Activated CD8-positive, alpha-beta memory T cell treated with anti-CD3 and anti-CD28 coated beads, Interleukin-2, amount 50 U/mL, for 4 hours (primary cell): Measurements from ENCODE around the gene ABCC1.

Source experiments
- DNase-seq: peaks from one replicate; pipeline ENCODE4 v3.0.0-alpha.2; 2020

ABCC1 gene

GRCh38 chr16:15993946-15994665, 44.7 kb downstream of the ABCC1 start:
- DNase-seq = no peak

- DNase-seq = no peak
Measured at GRCh38 chr16:15996432-15997109, 47.2 kb downstream of the ABCC1 start.

- DNase-seq = no peak
Measured at GRCh38 chr16:16000685-16001084, 51.3 kb downstream of the ABCC1 start.

GRCh38 chr16:16001596-16002255, 52.3 kb downstream of the ABCC1 start:
- DNase-seq = no peak

GRCh38 chr16:16003719-16004313, 54.4 kb downstream of the ABCC1 start:
- DNase-seq = no peak

GRCh38 chr16:16004314-16004749, 54.9 kb downstream of the ABCC1 start:
- DNase-seq = no peak

- no peak for DNase-seq
Measured at GRCh38 chr16:16005721-16006120, 56.3 kb downstream of the ABCC1 start.

GRCh38 chr16:16006650-16007049, 57.2 kb downstream of the ABCC1 start:
- DNase-seq = no peak

- no peak for DNase-seq
Measured at GRCh38 chr16:16007743-16008111, 58.3 kb downstream of the ABCC1 start.

- DNase-seq = no peak
Measured at GRCh38 chr16:16008666-16009065, 59.2 kb downstream of the ABCC1 start.

- DNase-seq = no peak
Measured at GRCh38 chr16:16009401-16009800, 60.0 kb downstream of the ABCC1 start.

GRCh38 chr16:16010194-16010593, 60.8 kb downstream of the ABCC1 start:
- no peak for DNase-seq

GRCh38 chr16:16012144-16012543, 62.7 kb downstream of the ABCC1 start:
- no peak for DNase-seq

- DNase-seq = no peak
Measured at GRCh38 chr16:16013812-16014211, 64.4 kb downstream of the ABCC1 start.

GRCh38 chr16:16014329-16015224, 65.2 kb downstream of the ABCC1 start:
- DNase-seq = no peak

GRCh38 chr16:16015849-16016248, 66.4 kb downstream of the ABCC1 start:
- DNase-seq = no peak

GRCh38 chr16:16016388-16016964, 67.1 kb downstream of the ABCC1 start:
- DNase-seq = no peak

GRCh38 chr16:16017812-16018211, 68.4 kb downstream of the ABCC1 start:
- no peak for DNase-seq

GRCh38 chr16:16018705-16019104, 69.3 kb downstream of the ABCC1 start:
- no peak for DNase-seq

GRCh38 chr16:16019488-16019887, 70.1 kb downstream of the ABCC1 start:
- no peak for DNase-seq

- no peak for DNase-seq
Measured at GRCh38 chr16:16020291-16020690, 70.9 kb downstream of the ABCC1 start.

- DNase-seq = no peak
Measured at GRCh38 chr16:16021020-16021419, 71.6 kb downstream of the ABCC1 start.
